Dendritic cell treated with granulocyte-macrophage colony-stimulating factor and Interleukin-4, amounts not matched to agents 40 ng/mL and 50 ng/mL, for 4 days (primary cell): ENCODE measurements around the gene CCDC121.
"Not testable (repeated sequence)": the region's sequence is repeated elsewhere in the genome, so short reads cannot be mapped to it uniquely, and the experiment has no call there.

ENCODE experiments used
- H3K27ac Mint-ChIP-seq: one replicate; pipeline ENCODE4 v1.8.0; 2022; ENCODE audit warnings: mild to moderate bottlenecking, mixed read lengths
- H3K27me3 Mint-ChIP-seq: one replicate; pipeline ENCODE4 v1.8.0; 2022; ENCODE audit warnings: mild to moderate bottlenecking, mixed read lengths
- H3K36me3 Mint-ChIP-seq: one replicate; pipeline ENCODE4 v1.8.0; 2022; ENCODE audit warnings: low read depth, mixed read lengths
- H3K4me1 Mint-ChIP-seq: one replicate; pipeline ENCODE4 v1.8.0; 2022; ENCODE audit warnings: low read depth, mixed read lengths
- H3K4me3 Mint-ChIP-seq: one replicate; pipeline ENCODE4 v1.8.0; 2022; ENCODE audit warnings: mild to moderate bottlenecking, moderate library complexity, mixed read lengths
- H3K9me3 Mint-ChIP-seq: one replicate; pipeline ENCODE4 v1.8.0; 2022; ENCODE audit warnings: mixed read lengths
- intact Hi-C: fragments of 100-400 bp; cut with micrococcal nuclease; formaldehyde crosslinking; loops from one replicate; pipeline ENCODE4 v1.15.0; 2022

Gene CCDC121

GRCh38 chr2:27622921-27623384 lies 5.9 kb downstream of the CCDC121 start:
- Mint-ChIP-seq H3K4me3 (no peak overlapping the region), H3K27me3 (no peaks in the 10 kb centered on the region), H3K9me3 (no peaks in the 10 kb centered on the region), H3K27ac (no peak overlapping the region), H3K36me3 (peaks cover 66% of the 10 kb centered on the region), H3K4me1 (peaks cover 6% of the 10 kb centered on the region)
- intact Hi-C loops, result no loop called here

- Mint-ChIP-seq H3K36me3 (peaks cover 81% of the 10 kb centered on the region), H3K27me3 (no peaks in the 10 kb centered on the region), H3K4me3 (no peak overlapping the region), H3K9me3 (no peaks in the 10 kb centered on the region), H3K27ac (peak overlapping the region; percentile 12), H3K4me1 (peaks cover 6% of the 10 kb centered on the region)
- intact Hi-C loops, result no loop called here
Observed at GRCh38 chr2:27621524-27621923, 7.3 kb downstream of the CCDC121 start.

GRCh38 chr2:27615316-27615715 lies 13.5 kb downstream of the CCDC121 start:
- H3K36me3 Mint-ChIP-seq, result peaks cover 81% of the 10 kb centered on the region
- intact Hi-C loops, result no loop called here
- H3K27me3 Mint-ChIP-seq, result no peaks in the 10 kb centered on the region
- H3K9me3 Mint-ChIP-seq, result no peaks in the 10 kb centered on the region
- no peaks in the 10 kb centered on the region for H3K4me1 Mint-ChIP-seq
- H3K27ac Mint-ChIP-seq, result no peak overlapping the region
- no peak overlapping the region for H3K4me3 Mint-ChIP-seq

DNA sequence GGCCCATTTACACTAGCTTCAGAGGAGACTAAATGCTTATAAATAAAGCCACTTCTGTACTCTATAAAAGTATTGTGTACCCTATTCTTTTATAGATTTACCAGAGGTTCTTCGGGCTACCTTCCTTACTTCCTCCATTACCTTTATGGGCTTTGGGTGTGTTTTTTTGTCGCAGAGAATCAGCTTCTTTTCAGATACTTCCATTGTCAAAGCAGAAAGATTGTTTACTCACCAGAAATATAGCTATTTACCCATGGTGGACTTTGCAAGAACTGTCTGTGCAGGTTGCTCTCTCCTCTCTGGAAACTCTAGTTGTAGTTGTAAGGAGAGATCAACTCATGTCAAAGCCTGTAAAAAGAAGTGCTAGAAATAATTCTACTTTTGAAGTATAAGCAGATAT lies 14.8 kb downstream of the CCDC121 start:
- Mint-ChIP-seq H3K9me3 (no peaks in the 10 kb centered on the region), H3K27me3 (no peaks in the 10 kb centered on the region), H3K36me3 (peaks cover 81% of the 10 kb centered on the region), H3K27ac (no peak overlapping the region), H3K4me1 (no peaks in the 10 kb centered on the region), H3K4me3 (no peak overlapping the region)
- intact Hi-C loops, result no loop called here

GRCh38 chr2:27606611-27607010 lies 22.2 kb downstream of the CCDC121 start:
- Mint-ChIP-seq H3K4me3 (no peak overlapping the region), H3K27ac (no peak overlapping the region), H3K9me3 (no peaks in the 10 kb centered on the region), H3K4me1 (no peaks in the 10 kb centered on the region), H3K27me3 (no peaks in the 10 kb centered on the region), H3K36me3 (peaks cover 92% of the 10 kb centered on the region)
- intact Hi-C loops, result no loop called here

DNA sequence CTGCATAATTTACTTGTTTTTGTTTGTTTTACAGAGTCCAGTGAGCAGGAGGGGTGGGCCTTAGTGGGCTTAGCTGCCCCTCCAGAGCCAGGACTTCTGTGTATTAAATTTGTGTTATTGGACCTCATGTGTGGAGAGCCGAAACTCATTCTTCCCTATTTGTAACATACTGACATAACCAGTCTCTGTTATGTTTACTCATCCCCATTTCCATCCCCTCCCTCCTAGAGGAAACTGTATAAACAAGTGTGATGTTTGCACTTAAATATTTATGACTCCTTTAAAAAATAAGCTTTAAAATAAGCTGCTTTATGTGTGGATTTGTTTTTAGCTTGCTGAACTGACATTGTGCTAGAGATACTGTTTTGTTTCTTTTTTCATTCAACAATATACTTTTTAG lies 32.2 kb downstream of the CCDC121 start:
- H3K4me1 Mint-ChIP-seq, result peaks cover 27% of the 10 kb centered on the region
- peaks cover 77% of the 10 kb centered on the region for H3K36me3 Mint-ChIP-seq
- no peak overlapping the region for H3K4me3 Mint-ChIP-seq
- intact Hi-C loops, result no loop called here
- H3K9me3 Mint-ChIP-seq, result peaks cover 35% of the 10 kb centered on the region
- no peak overlapping the region for H3K27ac Mint-ChIP-seq
- H3K27me3 Mint-ChIP-seq, result no peaks in the 10 kb centered on the region

GRCh38 chr2:27595412-27595811 lies 33.4 kb downstream of the CCDC121 start:
- Mint-ChIP-seq H3K9me3 (peaks cover 41% of the 10 kb centered on the region), H3K36me3 (peaks cover 77% of the 10 kb centered on the region), H3K4me1 (peaks cover 27% of the 10 kb centered on the region)
- H3K27me3 Mint-ChIP-seq, H3K27ac Mint-ChIP-seq, intact Hi-C loops, H3K4me3 Mint-ChIP-seq: not testable (repeated sequence)

DNA sequence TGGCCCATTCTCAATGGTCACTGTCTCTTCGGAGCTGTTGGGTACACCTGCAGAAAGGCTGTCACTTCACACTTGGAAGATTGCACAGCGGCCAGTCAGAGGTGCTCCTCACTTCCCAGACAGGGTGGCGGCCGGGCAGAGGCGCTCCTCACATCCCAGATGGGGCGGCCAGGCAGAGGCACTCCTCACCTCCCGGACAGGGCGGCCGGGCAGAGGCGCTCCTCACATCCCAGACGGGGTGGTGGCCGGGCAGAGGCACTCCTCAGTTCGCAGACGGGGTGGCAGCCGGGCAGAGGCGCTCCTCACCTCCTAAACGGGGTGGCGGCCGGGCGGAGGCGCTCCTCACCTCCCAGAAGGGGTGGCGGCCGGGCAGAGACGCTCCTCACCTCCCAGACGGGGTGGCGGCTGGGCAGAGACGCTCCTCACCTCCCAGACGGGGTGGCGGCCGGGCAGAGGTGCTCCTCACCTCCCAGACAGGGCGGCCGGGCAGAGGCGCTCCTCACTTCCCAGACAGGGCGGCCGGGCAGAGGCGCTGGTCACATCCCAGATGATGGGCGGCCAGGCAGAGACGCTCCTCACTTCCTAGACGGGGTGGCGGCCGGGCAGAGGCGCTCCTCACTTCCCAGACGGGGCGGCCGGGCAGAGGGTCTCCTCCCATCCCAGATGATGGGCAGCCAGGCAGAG lies 34.6 kb downstream of the CCDC121 start:
- H3K27ac Mint-ChIP-seq, intact Hi-C loops, H3K4me3 Mint-ChIP-seq, H3K27me3 Mint-ChIP-seq: not testable (repeated sequence)
- peaks cover 51% of the 10 kb centered on the region for H3K9me3 Mint-ChIP-seq
- peaks cover 73% of the 10 kb centered on the region for H3K36me3 Mint-ChIP-seq
- H3K4me1 Mint-ChIP-seq, result peaks cover 27% of the 10 kb centered on the region

- intact Hi-C loops, result no loop called here
- H3K27me3 Mint-ChIP-seq, result no peaks in the 10 kb centered on the region
- peaks cover 21% of the 10 kb centered on the region for H3K4me1 Mint-ChIP-seq
- no peak overlapping the region for H3K27ac Mint-ChIP-seq
- peaks cover 51% of the 10 kb centered on the region for H3K9me3 Mint-ChIP-seq
- H3K36me3 Mint-ChIP-seq, result peaks cover 64% of the 10 kb centered on the region
- no peak overlapping the region for H3K4me3 Mint-ChIP-seq
Observed at GRCh38 chr2:27593240-27593639, 35.6 kb downstream of the CCDC121 start.

DNA sequence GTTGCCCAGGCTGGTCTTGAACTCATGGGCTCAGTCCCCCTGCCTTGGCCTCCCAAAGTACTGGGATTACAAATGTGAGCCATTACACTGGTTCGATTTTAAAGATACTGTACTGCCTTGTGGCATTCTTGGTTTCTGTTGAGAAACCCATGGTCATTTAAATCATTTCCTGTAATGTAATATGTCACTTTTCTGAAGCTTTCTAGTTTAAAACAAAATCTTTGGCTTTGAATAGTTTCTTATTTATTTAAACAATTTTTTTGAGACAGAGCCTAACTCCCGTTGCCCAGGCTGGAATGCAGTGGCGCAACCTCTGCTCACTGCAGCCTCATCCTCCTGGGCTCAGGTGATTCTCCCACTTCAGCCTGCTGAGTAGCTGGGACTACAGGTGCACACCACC lies 37.1 kb downstream of the CCDC121 start:
- Mint-ChIP-seq H3K4me3 (no peak overlapping the region), H3K27ac (no peak overlapping the region), H3K4me1 (peaks cover 14% of the 10 kb centered on the region), H3K36me3 (peaks cover 71% of the 10 kb centered on the region), H3K27me3 (no peaks in the 10 kb centered on the region), H3K9me3 (peaks cover 51% of the 10 kb centered on the region)
- intact Hi-C loops, result no loop called here

DNA sequence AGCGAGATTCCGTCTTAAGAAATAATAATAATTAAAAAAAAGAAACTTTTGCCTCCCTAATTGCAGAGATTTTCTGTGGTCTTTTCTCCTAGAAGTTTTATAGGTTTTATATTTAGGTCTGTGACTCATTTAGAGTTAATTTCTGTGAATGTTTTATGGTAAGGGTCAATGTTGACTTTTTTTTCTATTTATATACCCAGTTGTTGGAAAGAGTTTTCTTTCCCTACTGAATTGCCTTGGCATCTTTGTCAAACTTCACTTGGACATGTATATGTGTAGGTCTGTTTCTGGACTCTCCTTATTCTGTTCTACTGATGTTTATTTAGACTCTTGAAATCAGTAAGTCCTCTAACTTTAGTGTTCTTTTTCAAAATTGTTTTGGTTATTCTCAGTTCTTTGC lies 40.5 kb downstream of the CCDC121 start:
- H3K27me3 Mint-ChIP-seq, result no peaks in the 10 kb centered on the region
- peaks cover 23% of the 10 kb centered on the region for H3K9me3 Mint-ChIP-seq
- H3K4me3 Mint-ChIP-seq, result no peak overlapping the region
- peaks cover 56% of the 10 kb centered on the region for H3K36me3 Mint-ChIP-seq
- no peak overlapping the region for H3K27ac Mint-ChIP-seq
- intact Hi-C loops, result loop anchor here (10.0 kb wide), 1 partner anchor 184 kb away; the partner anchor contains the start of gene PPM1G
- peaks cover 33% of the 10 kb centered on the region for H3K4me1 Mint-ChIP-seq

- H3K36me3 Mint-ChIP-seq, result peaks cover 57% of the 10 kb centered on the region
- intact Hi-C loops, result loop anchor here (10.0 kb wide), 1 partner anchor 182 kb away; the partner anchor contains the start of gene PPM1G
- H3K27ac Mint-ChIP-seq, result no peak overlapping the region
- H3K9me3 Mint-ChIP-seq, result peaks cover 15% of the 10 kb centered on the region
- no peak overlapping the region for H3K4me3 Mint-ChIP-seq
- H3K4me1 Mint-ChIP-seq, result peaks cover 42% of the 10 kb centered on the region
- H3K27me3 Mint-ChIP-seq, result no peaks in the 10 kb centered on the region
Observed at GRCh38 chr2:27587025-27587424, 41.8 kb downstream of the CCDC121 start.

GRCh38 chr2:27584597-27584996 lies 44.2 kb downstream of the CCDC121 start:
- Mint-ChIP-seq H3K27me3 (no peaks in the 10 kb centered on the region), H3K4me3 (peak overlapping the region; percentile 15), H3K9me3 (peaks cover 8% of the 10 kb centered on the region), H3K4me1 (peaks cover 42% of the 10 kb centered on the region), H3K36me3 (peaks cover 35% of the 10 kb centered on the region), H3K27ac (no peak overlapping the region)
- intact Hi-C loops, result loop anchor here (10.0 kb wide), 1 partner anchor 180 kb away; the partner anchor contains the start of gene PPM1G

DNA sequence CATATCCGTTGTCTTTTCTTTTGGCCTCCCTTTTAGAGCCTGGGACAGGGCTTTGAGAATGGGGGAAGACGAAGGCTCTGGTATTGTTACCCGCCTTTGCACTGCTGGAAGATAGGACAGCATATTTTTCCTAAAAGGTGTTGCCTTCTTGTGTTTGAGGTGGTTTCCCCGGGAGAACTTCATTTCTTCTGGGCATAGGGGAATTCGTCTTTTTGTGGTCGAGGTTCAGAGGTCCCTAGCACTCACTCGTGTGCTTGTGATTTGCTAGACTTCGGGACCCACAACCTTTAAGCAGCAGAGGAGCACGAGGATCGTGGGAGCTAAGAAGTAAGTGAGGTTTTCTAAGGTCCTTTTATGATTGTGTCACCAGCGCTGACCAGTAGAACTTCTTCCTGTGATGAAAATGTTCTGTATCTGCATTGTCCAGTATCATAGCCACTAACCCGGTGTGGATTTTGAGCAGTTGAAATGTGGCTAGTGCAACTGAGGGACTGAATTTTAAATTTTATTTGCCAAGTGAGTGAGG lies 45.4 kb downstream of the CCDC121 start:
- Mint-ChIP-seq H3K36me3 (peaks cover 35% of the 10 kb centered on the region), H3K9me3 (peaks cover 18% of the 10 kb centered on the region), H3K27me3 (no peaks in the 10 kb centered on the region), H3K4me3 (peak overlapping the region; percentile 93), H3K4me1 (peaks cover 42% of the 10 kb centered on the region), H3K27ac (peak overlapping the region; percentile 91)
- intact Hi-C loops, result loop anchor here (2.0 to 10.0 kb wide), 2 partner anchors 95 to 179 kb away; partner anchors contain the start of genes IFT172 and PPM1G
